ENCODE data around the gene E2F7.

- TF ChIP-seq CTCF (IDR thresholded peaks at IDR 0.05; ENCODE audit: control extremely low read depth in 1 of 3, insufficient read depth in 1 of 3, low read depth in 1 of 3, low read length in 3 of 3) (no peak), E2F6 (IDR thresholded peaks at IDR 0.05) (no peak), SAP30 (IDR thresholded peaks at IDR 0.05; ENCODE audit: insufficient read depth, insufficient replicate concordance, low read length) (no peak), POLR2A (IDR thresholded peaks at IDR 0.05; ENCODE audit: control extremely low read depth in 1 of 2, low read depth in 2 of 2, low read length in 2 of 2) (no peak), SP1 (IDR thresholded peaks at IDR 0.05; ENCODE audit: low read depth, low read length) (no peak), EP300 (IDR thresholded peaks at IDR 0.05; ENCODE audit: borderline replicate concordance in 1 of 2, low read depth in 2 of 2, low read length in 2 of 2) (no peak), SUZ12 (IDR thresholded peaks at IDR 0.05; ENCODE audit: low read length) (no peak), EZH2 (IDR thresholded peaks at IDR 0.05; ENCODE audit: low read depth, low read length, severe bottlenecking) (no peak), HDAC6 (IDR thresholded peaks at IDR 0.05; ENCODE audit: low read depth, low read length) (no peak), KDM4A (IDR thresholded peaks at IDR 0.05; ENCODE audit: low read depth, low read length, severe bottlenecking) (no peak), FOSL1 (IDR thresholded peaks at IDR 0.05; ENCODE audit: insufficient read depth, low read depth, low read length) (no peak), NANOG (IDR thresholded peaks at IDR 0.05; ENCODE audit: insufficient read depth, low read depth, low read length, poor library complexity, severe bottlenecking) (no peak)
Observed at GRCh38 chr12:77054851-77055250, 10.5 kb downstream of the E2F7 start.

Measured in H1 (cell line).